ENCODE data around the gene SOX30.
"Not testable (repeated sequence)": the region's sequence is repeated elsewhere in the genome, so short reads cannot be mapped to it uniquely, and the experiment has no call there.

Gene SOX30

GRCh38 chr5:157652377-157652692 is at the start of gene SOX30:
Gene SOX30 (minus strand): TSS chr5:157652438. CDS start chr5:157652078, 360 bp downstream.
- DNase-seq (ENCODE audit: low read depth) = no peak

GRCh38 chr5:157698674-157699073 is 46.4 kb upstream of the SOX30 start:
- not testable (repeated sequence) for DNase-seq (ENCODE audit: low read depth)

- DNase-seq (ENCODE audit: low read depth) = not testable (repeated sequence)
Observed at GRCh38 chr5:157696154-157696553, 43.9 kb upstream of the SOX30 start.

- DNase-seq (ENCODE audit: low read depth) = not testable (repeated sequence)
Observed at GRCh38 chr5:157693816-157694215, 41.6 kb upstream of the SOX30 start.

GRCh38 chr5:157690690-157691433 is 38.6 kb upstream of the SOX30 start:
- no peak for DNase-seq (ENCODE audit: low read depth)

- DNase-seq (ENCODE audit: low read depth) = no peak
Observed at GRCh38 chr5:157689942-157690689, 37.9 kb upstream of the SOX30 start.

GRCh38 chr5:157687198-157687554 is 34.9 kb upstream of the SOX30 start:
- DNase-seq (ENCODE audit: low read depth) = no peak

GRCh38 chr5:157686276-157687197 is 34.3 kb upstream of the SOX30 start:
- DNase-seq (ENCODE audit: low read depth) = not testable (repeated sequence)

GRCh38 chr5:157682257-157682656 is 30.0 kb upstream of the SOX30 start:
- no peak for DNase-seq (ENCODE audit: low read depth)

- DNase-seq (ENCODE audit: low read depth) = no peak
Observed at GRCh38 chr5:157681048-157681447, 28.8 kb upstream of the SOX30 start.

GRCh38 chr5:157680239-157680638 is 28.0 kb upstream of the SOX30 start:
- DNase-seq (ENCODE audit: low read depth) = no peak

- DNase-seq (ENCODE audit: low read depth) = no peak
Observed at GRCh38 chr5:157679801-157680200, 27.6 kb upstream of the SOX30 start.

GRCh38 chr5:157677931-157678330 is 25.7 kb upstream of the SOX30 start:
- no peak for DNase-seq (ENCODE audit: low read depth)

- not testable (repeated sequence) for DNase-seq (ENCODE audit: low read depth)
Observed at GRCh38 chr5:157674351-157674750, 22.1 kb upstream of the SOX30 start.

- DNase-seq (ENCODE audit: low read depth) = no peak
Observed at GRCh38 chr5:157672976-157673375, 20.7 kb upstream of the SOX30 start.

- DNase-seq (ENCODE audit: low read depth) = no peak
Observed at GRCh38 chr5:157671592-157672330, 19.5 kb upstream of the SOX30 start.

GRCh38 chr5:157670662-157671591 is 18.7 kb upstream of the SOX30 start, which contains the start of gene C5orf52:
Gene C5orf52 (plus strand): TSS chr5:157671533. CDS start chr5:157671615, 82 bp downstream.
- DNase-seq (ENCODE audit: low read depth) = no peak

GRCh38 chr5:157669701-157670097 is 17.5 kb upstream of the SOX30 start:
- DNase-seq (ENCODE audit: low read depth) = no peak

- no peak for DNase-seq (ENCODE audit: low read depth)
Observed at GRCh38 chr5:157668356-157668755, 16.1 kb upstream of the SOX30 start.

GRCh38 chr5:157665467-157666070 is 13.3 kb upstream of the SOX30 start:
- no peak for DNase-seq (ENCODE audit: low read depth)

All from stimulated activated CD8-positive, alpha-beta memory T cell treated with anti-CD3 and anti-CD28 coated beads, Interleukin-12 subunit alpha, Interleukin-12 subunit beta, amount 100 ng/mL, for 4 hours (primary cell).